CD14-positive monocyte (primary cell): Measurements from ENCODE around the gene INPP5K. TPM values are rescaled to one million over a fixed set of nuclear protein-coding genes. Genes with fewer than 3 reads are reported as not detected.
A peak's percentile ranks its signal among the peaks of the same experiment; 100 is the strongest.

ENCODE experiments used
- DNase-seq, 3 donors: peaks; one replicate each; pipeline ENCODE4 v3.0.0-alpha.2; 2011 to 2022
- H2AFZ ChIP-seq: 2 replicates; pipeline ENCODE4 v1.6.0; 2012; ENCODE audit warnings: mild to moderate bottlenecking, low read depth, low read length, inconsistent platforms; ENCODE audit not compliant: insufficient read depth, poor library complexity, severe bottlenecking
- H3K27ac ChIP-seq, 2 donors: 1 replicate in 1 of 2; 2 replicates in 1 of 2; pipeline ENCODE4 v1.5.1; 2012 to 2013; ENCODE audit warnings: low read length in 2 of 2, control low read depth in 1 of 2, inconsistent platforms in 1 of 2, low read depth in 1 of 2, mild to moderate bottlenecking in 1 of 2
- H3K27me3 ChIP-seq, 2 donors: one replicate each; pipeline versions ENCODE4 v1.6.0 to v1.6.1; 2011 to 2013; ENCODE audit warnings: low read length in 2 of 2; ENCODE audit not compliant: control insufficient read depth in 2 of 2, insufficient read depth in 2 of 2
- H3K36me3 ChIP-seq, 2 donors: replicated peaks in 1 of 2; 1 replicate in 1 of 2; 2 replicates in 1 of 2; pipeline versions ENCODE4 v1.5.1 to v1.6.1; 2012 to 2013; ENCODE audit warnings: low read length in 2 of 2, control low read depth in 1 of 2, inconsistent platforms in 1 of 2, mild to moderate bottlenecking in 1 of 2; ENCODE audit not compliant: insufficient read depth in 2 of 2, control insufficient read depth in 1 of 2
- H3K4me1 ChIP-seq, 2 donors: 1 replicate in 1 of 2; 2 replicates in 1 of 2; pipeline versions ENCODE4 v1.5.1 to v1.6.1; 2012 to 2013; ENCODE audit warnings: low read length in 2 of 2, control low read depth in 1 of 2, inconsistent platforms in 1 of 2, mild to moderate bottlenecking in 1 of 2, moderate library complexity in 1 of 2; ENCODE audit not compliant: insufficient read depth in 2 of 2, control insufficient read depth in 1 of 2
- H3K4me2 ChIP-seq: replicated peaks from 2 replicates; pipeline ENCODE3; 2012; ENCODE audit warnings: low read length, moderate library complexity, mild to moderate bottlenecking; ENCODE audit not compliant: poor library complexity, severe bottlenecking; ENCODE audit errors: extremely low read depth
- H3K4me3 ChIP-seq, 3 experiments: fragments of 200-600 bp in 1 of 3; sonication (generic) in 1 of 3; replicated peaks in 1 of 3; 1 replicate in 2 of 3; 2 replicates in 1 of 3; pipeline ENCODE4 v1.5.1; 2011 to 2013; ENCODE audit warnings: low read length in 3 of 3, mild to moderate bottlenecking in 3 of 3, control low read depth in 2 of 3, low read depth in 2 of 3, inconsistent platforms in 1 of 3, moderate library complexity in 1 of 3
- H3K79me2 ChIP-seq: 2 replicates; pipeline ENCODE4 v1.6.0; 2012; ENCODE audit warnings: mild to moderate bottlenecking, control low read depth, inconsistent platforms, low read length, moderate library complexity; ENCODE audit not compliant: insufficient read depth
- H3K9ac ChIP-seq: 2 replicates; pipeline ENCODE4 v1.6.0; 2017; ENCODE audit warnings: low read length, mild to moderate bottlenecking; ENCODE audit not compliant: insufficient read depth, poor library complexity, severe bottlenecking
- H3K9me3 ChIP-seq, 2 donors: replicated peaks in 1 of 2; 1 replicate in 1 of 2; 2 replicates in 1 of 2; pipeline versions ENCODE4 v1.5.1 to v1.6.1; 2012 to 2013; ENCODE audit warnings: low read length in 2 of 2, control low read depth in 1 of 2; ENCODE audit not compliant: control insufficient read depth in 1 of 2, insufficient read depth in 1 of 2
- H4K20me1 ChIP-seq: 2 replicates; pipeline ENCODE4 v1.6.0; 2012; ENCODE audit warnings: mild to moderate bottlenecking, low read length, control low read depth, moderate library complexity; ENCODE audit not compliant: insufficient read depth
- H3K27ac Mint-ChIP-seq, 7 donors: one replicate each; pipeline ENCODE4 v1.8.0; 2020; ENCODE audit warnings: mild to moderate bottlenecking in 7 of 7, mixed read lengths in 7 of 7, moderate library complexity in 6 of 7, inconsistent platforms in 2 of 7
- H3K27me3 Mint-ChIP-seq, 3 donors: one replicate each; pipeline ENCODE4 v1.8.0; 2021 to 2022; ENCODE audit warnings: low read depth in 3 of 3, mild to moderate bottlenecking in 3 of 3, mixed read lengths in 3 of 3, moderate library complexity in 3 of 3, inconsistent platforms in 1 of 3
- H3K36me3 Mint-ChIP-seq, 2 donors: one replicate each; pipeline ENCODE4 v1.8.0; 2020; ENCODE audit warnings: mixed read lengths in 2 of 2, inconsistent platforms in 1 of 2, mild to moderate bottlenecking in 1 of 2
- H3K4me1 Mint-ChIP-seq: one replicate; pipeline ENCODE4 v1.8.0; 2020; ENCODE audit warnings: mild to moderate bottlenecking, mixed read lengths
- H3K4me3 Mint-ChIP-seq, 2 donors: one replicate each; pipeline ENCODE4 v1.8.0; 2020; ENCODE audit warnings: mild to moderate bottlenecking in 2 of 2, mixed read lengths in 2 of 2, moderate library complexity in 1 of 2
- H3K9me3 Mint-ChIP-seq, 7 donors: one replicate each; pipeline ENCODE4 v1.8.0; 2020 to 2022; ENCODE audit warnings: mixed read lengths in 7 of 7, mild to moderate bottlenecking in 6 of 7, moderate library complexity in 6 of 7, inconsistent platforms in 2 of 7
- CTCF ChIP-seq: fragments of 200-600 bp; IDR thresholded peaks from one replicate; pipeline ENCODE4 v1.8.0; 2022; ENCODE audit warnings: antibody characterized with exemption, mild to moderate bottlenecking
- WGBS: methylation state at CpG from one replicate; pipeline ENCODE4 v1.1.5; 2013; ENCODE audit warnings: missing lambda C conversion rate; ENCODE audit not compliant: insufficient coverage; 5-methylcytosine and 5-hydroxymethylcytosine counted together
- intact Hi-C, 2 donors: fragments of 100-400 bp; cut with micrococcal nuclease; formaldehyde crosslinking; loops; one replicate each; pipeline versions ENCODE4 v1.15.0 to v1.15.1; 2023
- polyA plus RNA-seq, 3 donors: library from polyadenylated mRNA; depleted of rRNA in 1 of 3; unstranded in 2 of 3; stranded (reverse) in 1 of 3; fragments of 300-500 nt in 2 of 3; fragments of >200 nt in 1 of 3; fragmentation: Illumina TruSeq in 2 of 3; gene quantifications; 1 replicate in 2 of 3; 2 replicates in 1 of 3; pipeline ENCODE4 v1.2.3, GENCODE V29; 2012 to 2021

Gene INPP5K
- polyA plus RNA-seq, 3 donors, result 50.3 to 58.7 (median 53.0) TPM

DNA sequence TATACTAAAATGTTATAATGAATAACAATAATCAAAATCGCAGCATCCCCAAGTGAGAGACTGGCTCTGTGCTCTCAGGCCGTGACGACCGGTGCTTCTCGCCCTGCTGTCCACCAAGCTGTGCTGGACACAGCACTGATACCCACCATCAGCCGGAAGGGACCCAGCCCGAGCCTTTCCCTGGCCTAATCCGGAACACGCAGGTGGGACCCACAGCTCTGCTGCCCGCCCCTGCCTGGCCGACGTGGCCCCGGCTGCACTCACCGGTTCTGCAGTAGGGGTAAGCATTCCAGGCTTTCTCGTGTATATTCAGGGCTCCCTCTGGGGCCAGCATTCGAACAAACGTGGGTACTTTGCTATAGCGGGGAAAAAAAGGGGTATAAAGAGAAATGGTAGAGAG, 31.6 kb upstream of the INPP5K start:
- Histone ChIP-seq H3K27ac (no peak overlapping the region), H3K36me3 (peaks cover 80 to 94% of the 10 kb centered on the region in 2 donors), H3K4me1 (no peaks in the 10 kb centered on the region), H3K9ac (no peak overlapping the region), H3K27me3 (no peaks in the 10 kb centered on the region), H3K4me3 (no peak overlapping the region), H3K79me2 (peaks cover under 1% of the 10 kb centered on the region), H4K20me1 (peaks cover 74% of the 10 kb centered on the region), H3K9me3 (no peaks in the 10 kb centered on the region), H3K4me2 (no peak overlapping the region), H2AFZ (no peak overlapping the region)
- DNase-seq, result no peak
- peaks cover 81 to 98% of the 10 kb centered on the region in 2 donors for H3K36me3 Mint-ChIP-seq
- H3K4me3 Mint-ChIP-seq, result no peak overlapping the region
- WGBS, result 97% methylated on average over 18 of the region's 18 CpGs
- peak overlapping the region in 1 of 7 donors; percentile 33 for H3K27ac Mint-ChIP-seq
- intact Hi-C loops, result no loop called here
- TF ChIP-seq CTCF, result no peak
- H3K4me1 Mint-ChIP-seq, result no peaks in the 10 kb centered on the region
- peaks cover 0 to 2% (median 1%) of the 10 kb centered on the region in 3 donors for H3K27me3 Mint-ChIP-seq
- no peaks in the 10 kb centered on the region for H3K9me3 Mint-ChIP-seq

GRCh38 chr17:1546292-1546922, 30.0 kb upstream of the INPP5K start:
- no peak overlapping the region for H3K4me3 ChIP-seq
- H4K20me1 ChIP-seq, result peaks cover 68% of the 10 kb centered on the region
- peaks cover 80 to 94% of the 10 kb centered on the region in 2 donors for H3K36me3 ChIP-seq
- 100% methylated on average over 3 of the region's 6 CpGs for WGBS
- no peak overlapping the region for H2AFZ ChIP-seq
- H3K27ac Mint-ChIP-seq, result peak overlapping the region in 1 of 7 donors; percentile 36
- H3K27ac ChIP-seq, result no peak overlapping the region
- H3K9me3 Mint-ChIP-seq, result no peaks in the 10 kb centered on the region
- intact Hi-C loops, result no loop called here
- no peaks in the 10 kb centered on the region for H3K9me3 ChIP-seq
- DNase-seq, result no peak
- H3K4me1 ChIP-seq, result no peaks in the 10 kb centered on the region
- peaks cover 0 to 2% (median 1%) of the 10 kb centered on the region in 3 donors for H3K27me3 Mint-ChIP-seq
- H3K4me1 Mint-ChIP-seq, result no peaks in the 10 kb centered on the region
- H3K36me3 Mint-ChIP-seq, result peaks cover 82 to 99% of the 10 kb centered on the region in 2 donors
- H3K9ac ChIP-seq, result no peak overlapping the region
- no peaks in the 10 kb centered on the region for H3K27me3 ChIP-seq
- H3K79me2 ChIP-seq, result no peaks in the 10 kb centered on the region
- no peak overlapping the region for H3K4me3 Mint-ChIP-seq
- H3K4me2 ChIP-seq, result no peak overlapping the region
- TF ChIP-seq CTCF, result no peak
